Neural progenitor cell (in vitro differentiated cells): ENCODE results near the gene WDFY2.

Experiments
- EZH2 ChIP-seq: fragments of 200-600 bp; sonication (generic); IDR thresholded peaks from 2 replicates; pipeline ENCODE4 v1.6.1; 2017; ENCODE audit warnings: antibody characterized with exemption, mild to moderate bottlenecking, moderate library complexity
- TF ChIP-seq, protein P1 (sequence below): fragments of 200-600 bp; sonication (generic); IDR thresholded peaks from 2 replicates; pipeline ENCODE4 v1.5.1; 2017; ENCODE audit warnings: antibody characterized with exemption, mild to moderate bottlenecking

DNA sequence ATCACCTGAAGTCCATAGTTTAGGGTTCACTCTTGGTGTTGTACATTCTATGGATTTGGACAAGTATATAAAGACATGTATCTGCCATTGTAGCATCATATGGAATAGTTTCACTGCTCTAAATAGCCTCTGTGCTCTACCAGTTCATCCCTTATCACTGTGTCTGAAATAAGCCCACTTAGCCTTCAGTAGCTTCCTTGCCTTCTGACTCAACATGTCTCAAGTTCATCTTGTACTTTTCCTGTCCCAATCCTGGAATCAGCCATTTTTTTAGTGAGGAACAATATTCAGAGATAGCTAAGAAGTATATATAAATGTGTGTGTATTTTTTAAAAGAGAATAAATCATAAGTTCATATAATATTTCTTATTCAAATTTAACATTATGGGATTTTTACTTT, 140.5 kb downstream of the WDFY2 start:
- TF ChIP-seq, protein P1, sequence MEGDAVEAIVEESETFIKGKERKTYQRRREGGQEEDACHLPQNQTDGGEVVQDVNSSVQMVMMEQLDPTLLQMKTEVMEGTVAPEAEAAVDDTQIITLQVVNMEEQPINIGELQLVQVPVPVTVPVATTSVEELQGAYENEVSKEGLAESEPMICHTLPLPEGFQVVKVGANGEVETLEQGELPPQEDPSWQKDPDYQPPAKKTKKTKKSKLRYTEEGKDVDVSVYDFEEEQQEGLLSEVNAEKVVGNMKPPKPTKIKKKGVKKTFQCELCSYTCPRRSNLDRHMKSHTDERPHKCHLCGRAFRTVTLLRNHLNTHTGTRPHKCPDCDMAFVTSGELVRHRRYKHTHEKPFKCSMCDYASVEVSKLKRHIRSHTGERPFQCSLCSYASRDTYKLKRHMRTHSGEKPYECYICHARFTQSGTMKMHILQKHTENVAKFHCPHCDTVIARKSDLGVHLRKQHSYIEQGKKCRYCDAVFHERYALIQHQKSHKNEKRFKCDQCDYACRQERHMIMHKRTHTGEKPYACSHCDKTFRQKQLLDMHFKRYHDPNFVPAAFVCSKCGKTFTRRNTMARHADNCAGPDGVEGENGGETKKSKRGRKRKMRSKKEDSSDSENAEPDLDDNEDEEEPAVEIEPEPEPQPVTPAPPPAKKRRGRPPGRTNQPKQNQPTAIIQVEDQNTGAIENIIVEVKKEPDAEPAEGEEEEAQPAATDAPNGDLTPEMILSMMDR = no peak
- TF ChIP-seq EZH2 = no peak
